Activated CD4-positive, alpha-beta T cell treated with anti-CD3 and anti-CD28 coated beads, Interleukin-2, amount 50 U/mL, for 24 hours (primary cell): ENCODE measurements around the gene MIP.
A peak's percentile ranks its signal among the peaks of the same experiment; 100 is the strongest.
"Not testable (repeated sequence)": the region's sequence is repeated elsewhere in the genome, so short reads cannot be mapped to it uniquely, and the experiment has no call there.

Experiments used
- DNase-seq, 2 donors: peaks; one replicate each; pipeline ENCODE4 v3.0.0-alpha.2; 2020; ENCODE audit warnings: low read depth in 1 of 2, low spot score in 1 of 2

Gene MIP

GRCh38 chr12:56454557-56454956 lies at the start of gene MIP:
TSS of gene MIP (minus strand) at chr12:56454657. CDS start at chr12:56454613, 44 bp downstream.
- DNase-seq = no peak

GRCh38 chr12:56499879-56500278 lies 45.4 kb upstream of the MIP start:
- not testable (repeated sequence) for DNase-seq

- DNase-seq = not testable (repeated sequence)
These were observed 45.0 kb upstream of the MIP start for GRCh38 chr12:56499452-56499851.

GRCh38 chr12:56498126-56498902 lies 43.9 kb upstream of the MIP start:
- DNase-seq = not testable (repeated sequence)

- DNase-seq = peak; percentile 14 to 27
These were observed 42.2 kb upstream of the MIP start for GRCh38 chr12:56496704-56497103.

GRCh38 chr12:56494481-56494880 lies 40.0 kb upstream of the MIP start:
- DNase-seq = not testable (repeated sequence)

GRCh38 chr12:56494106-56494415 lies 39.6 kb upstream of the MIP start:
- DNase-seq = not testable (repeated sequence)

GRCh38 chr12:56493409-56494105 lies 39.1 kb upstream of the MIP start:
- not testable (repeated sequence) for DNase-seq

- no peak for DNase-seq
These were observed 35.9 kb upstream of the MIP start for GRCh38 chr12:56490360-56490759.

GRCh38 chr12:56488041-56488955 lies 33.8 kb upstream of the MIP start, which contains the start of gene GLS2:
TSS of gene GLS2 (minus strand) at chr12:56488161. CDS start at chr12:56488118, 43 bp downstream.
- DNase-seq = peak; percentile 35 to 67

- DNase-seq = no peak
These were observed 33.1 kb upstream of the MIP start for GRCh38 chr12:56487448-56488040.

- DNase-seq = no peak
These were observed 32.2 kb upstream of the MIP start for GRCh38 chr12:56486694-56487093.

GRCh38 chr12:56484566-56484965 lies 30.1 kb upstream of the MIP start:
- no peak for DNase-seq

- no peak for DNase-seq
These were observed 25.2 kb upstream of the MIP start for GRCh38 chr12:56479625-56480024.

- DNase-seq = no peak
These were observed 23.2 kb upstream of the MIP start for GRCh38 chr12:56477521-56478225.

- DNase-seq = no peak
These were observed 22.5 kb upstream of the MIP start for GRCh38 chr12:56476972-56477432.

- DNase-seq = no peak
These were observed 21.7 kb upstream of the MIP start for GRCh38 chr12:56476143-56476542.

- no peak for DNase-seq
These were observed 19.9 kb upstream of the MIP start for GRCh38 chr12:56474389-56474788.

- DNase-seq = no peak
These were observed 14.8 kb upstream of the MIP start for GRCh38 chr12:56469007-56469930.
